Body of pancreas (tissue), 4 donors: ENCODE data around the gene ZBTB4. TPM values are rescaled to one million over a fixed set of nuclear protein-coding genes. Genes with fewer than 3 reads are reported as not detected.

Source experiments
- ATAC-seq: fragments of 150-250 bp; one replicate; pipeline ENCODE4 v1.9.1; 2016
- DNase-seq, 4 donors: peaks; one replicate each; pipeline ENCODE4 v3.0.0-alpha.2; 2019
- H3K27ac ChIP-seq, 4 donors: fragments of 200-600 bp; sonication (generic); 1 replicate in 3 of 4; 2 replicates in 1 of 4; pipeline versions ENCODE4 v1.5.1 to v1.6.1; 2016 to 2019; ENCODE audit warnings: mild to moderate bottlenecking in 1 of 4, mixed read lengths in 1 of 4, moderate library complexity in 1 of 4
- H3K27me3 ChIP-seq, 2 donors: fragments of 200-600 bp; sonication (generic); one replicate each; pipeline ENCODE4 v1.6.0; 2016; ENCODE audit warnings: mild to moderate bottlenecking in 1 of 2
- H3K36me3 ChIP-seq, 2 donors: fragments of 200-600 bp; sonication (generic); replicated peaks in 1 of 2; 2 replicates each; pipeline ENCODE4 v1.5.1; 2016; ENCODE audit warnings: low read depth in 2 of 2; ENCODE audit not compliant: insufficient read depth in 1 of 2
- H3K4me1 ChIP-seq: fragments of 200-600 bp; sonication (generic); one replicate; pipeline ENCODE4 v1.6.0; 2016
- H3K4me3 ChIP-seq, 2 donors: fragments of 200-600 bp; sonication (generic); 1 replicate in 1 of 2; 2 replicates in 1 of 2; pipeline ENCODE4 v1.5.1; 2016 to 2019
- H3K9me3 ChIP-seq, 3 donors: fragments of 200-600 bp; sonication (generic); 1 replicate in 2 of 3; 2 replicates in 1 of 3; pipeline ENCODE4 v1.5.1; 2016
- POLR2A ChIP-seq, 3 donors: fragments of 450-650 bp; IDR thresholded peaks; one replicate each; pipeline ENCODE4 v1.6.1; 2016; ENCODE audit warnings: antibody characterized with exemption in 3 of 3, mild to moderate bottlenecking in 2 of 3
- WGBS, 2 donors: methylation state at CpG; one replicate each; pipeline ENCODE4 v1.1.5; 2017; 5-methylcytosine and 5-hydroxymethylcytosine counted together
- intact Hi-C: fragments of 100-400 bp; cut with DNase I; formaldehyde crosslinking; loops from one replicate; pipeline ENCODE4 v1.15.1; 2023
- total RNA-seq, 2 donors: library from RNA; depleted of rRNA; stranded (reverse); fragments of >200 nt; gene quantifications; one replicate each; pipeline ENCODE4 v1.1.0, GENCODE V29; 2016
- TF ChIP-seq, protein P1 (sequence below), 7 experiments: fragments of 450-650 bp in 4 of 7; fragments of 200-600 bp in 3 of 7; sonication (generic) in 3 of 7; IDR thresholded peaks; one replicate each; pipeline ENCODE4 v1.5.1; 2016 to 2019; ENCODE audit warnings: antibody characterized with exemption in 7 of 7

The ZBTB4 gene
- total RNA-seq, 2 donors from 2014 or later = 30.9 to 38.2 TPM

DNA sequence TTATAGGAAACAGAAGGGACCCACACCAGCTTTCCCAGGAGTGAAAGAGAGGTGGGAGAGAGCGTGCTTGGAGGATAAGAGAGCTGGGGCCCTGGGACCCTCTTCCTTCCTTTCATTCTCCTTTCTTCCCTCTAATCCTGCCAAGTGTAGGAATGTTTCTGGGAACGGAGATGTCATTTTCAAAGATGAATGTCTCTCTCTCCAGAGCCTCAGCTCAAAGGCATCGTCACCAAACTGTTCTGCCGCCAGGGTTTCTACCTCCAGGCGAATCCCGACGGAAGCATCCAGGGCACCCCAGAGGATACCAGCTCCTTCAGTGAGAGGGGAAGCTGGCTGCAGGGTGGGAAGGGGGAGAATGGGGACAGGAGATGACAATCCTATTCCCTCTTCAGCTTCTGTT, 38.2 kb downstream of the ZBTB4 start:
- no peak for ATAC-seq
- TF ChIP-seq, protein P1, sequence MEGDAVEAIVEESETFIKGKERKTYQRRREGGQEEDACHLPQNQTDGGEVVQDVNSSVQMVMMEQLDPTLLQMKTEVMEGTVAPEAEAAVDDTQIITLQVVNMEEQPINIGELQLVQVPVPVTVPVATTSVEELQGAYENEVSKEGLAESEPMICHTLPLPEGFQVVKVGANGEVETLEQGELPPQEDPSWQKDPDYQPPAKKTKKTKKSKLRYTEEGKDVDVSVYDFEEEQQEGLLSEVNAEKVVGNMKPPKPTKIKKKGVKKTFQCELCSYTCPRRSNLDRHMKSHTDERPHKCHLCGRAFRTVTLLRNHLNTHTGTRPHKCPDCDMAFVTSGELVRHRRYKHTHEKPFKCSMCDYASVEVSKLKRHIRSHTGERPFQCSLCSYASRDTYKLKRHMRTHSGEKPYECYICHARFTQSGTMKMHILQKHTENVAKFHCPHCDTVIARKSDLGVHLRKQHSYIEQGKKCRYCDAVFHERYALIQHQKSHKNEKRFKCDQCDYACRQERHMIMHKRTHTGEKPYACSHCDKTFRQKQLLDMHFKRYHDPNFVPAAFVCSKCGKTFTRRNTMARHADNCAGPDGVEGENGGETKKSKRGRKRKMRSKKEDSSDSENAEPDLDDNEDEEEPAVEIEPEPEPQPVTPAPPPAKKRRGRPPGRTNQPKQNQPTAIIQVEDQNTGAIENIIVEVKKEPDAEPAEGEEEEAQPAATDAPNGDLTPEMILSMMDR (IDR thresholded peaks at IDR 0.05) = no peak
- TF ChIP-seq POLR2A (IDR thresholded peaks at IDR 0.05) = no peak
- Histone ChIP-seq H3K27me3 (no peaks in the 10 kb centered on the region), H3K27ac (no peak overlapping the region), H3K36me3 (no peaks in the 10 kb centered on the region), H3K9me3 (no peaks in the 10 kb centered on the region), H3K4me3 (no peak overlapping the region), H3K4me1 (peaks cover 51% of the 10 kb centered on the region)
- intact Hi-C loops = loop anchor here (5.0 kb wide), 1 partner anchor 46 kb away; no protein-coding TSS in a partner anchor
- WGBS, 2 donors = 81 to 84% methylated on average over 7 of the region's 7 CpGs
- DNase-seq = no peak

DNA sequence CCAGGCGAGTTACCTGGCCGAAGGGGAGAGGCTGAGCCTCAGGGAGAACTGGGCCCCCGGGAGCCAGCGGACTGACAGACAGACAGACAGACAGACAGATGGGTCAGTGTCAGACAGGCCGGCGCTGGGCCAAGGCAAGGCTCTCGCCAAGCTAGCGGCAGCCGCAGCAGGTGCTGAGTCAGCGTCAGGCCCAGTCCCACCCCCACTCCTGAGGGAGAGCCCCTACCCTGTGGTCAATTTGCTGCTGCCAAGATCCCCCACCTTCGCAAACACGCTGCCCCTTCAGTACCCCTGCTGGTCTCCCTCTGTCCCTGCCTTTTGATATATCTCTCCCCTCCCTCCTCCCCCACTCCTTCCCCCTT, 38.6 kb downstream of the ZBTB4 start:
- Histone ChIP-seq H3K36me3 (no peaks in the 10 kb centered on the region), H3K9me3 (no peaks in the 10 kb centered on the region), H3K4me3 (no peak overlapping the region), H3K27ac (no peak overlapping the region), H3K27me3 (no peaks in the 10 kb centered on the region), H3K4me1 (peaks cover 54% of the 10 kb centered on the region)
- 23 to 42% methylated on average over 4 to 12 of the region's 12 CpGs for WGBS, 2 donors
- intact Hi-C loops = loop anchor here (5.0 kb wide), 1 partner anchor 46 kb away; no protein-coding TSS in a partner anchor
- DNase-seq (peak in 1 of 4 donors; percentile 43), ATAC-seq (no peak)
- TF ChIP-seq, protein P1 (IDR thresholded peaks at IDR 0.05) = no peak
- TF ChIP-seq POLR2A (IDR thresholded peaks at IDR 0.05) = no peak

DNA sequence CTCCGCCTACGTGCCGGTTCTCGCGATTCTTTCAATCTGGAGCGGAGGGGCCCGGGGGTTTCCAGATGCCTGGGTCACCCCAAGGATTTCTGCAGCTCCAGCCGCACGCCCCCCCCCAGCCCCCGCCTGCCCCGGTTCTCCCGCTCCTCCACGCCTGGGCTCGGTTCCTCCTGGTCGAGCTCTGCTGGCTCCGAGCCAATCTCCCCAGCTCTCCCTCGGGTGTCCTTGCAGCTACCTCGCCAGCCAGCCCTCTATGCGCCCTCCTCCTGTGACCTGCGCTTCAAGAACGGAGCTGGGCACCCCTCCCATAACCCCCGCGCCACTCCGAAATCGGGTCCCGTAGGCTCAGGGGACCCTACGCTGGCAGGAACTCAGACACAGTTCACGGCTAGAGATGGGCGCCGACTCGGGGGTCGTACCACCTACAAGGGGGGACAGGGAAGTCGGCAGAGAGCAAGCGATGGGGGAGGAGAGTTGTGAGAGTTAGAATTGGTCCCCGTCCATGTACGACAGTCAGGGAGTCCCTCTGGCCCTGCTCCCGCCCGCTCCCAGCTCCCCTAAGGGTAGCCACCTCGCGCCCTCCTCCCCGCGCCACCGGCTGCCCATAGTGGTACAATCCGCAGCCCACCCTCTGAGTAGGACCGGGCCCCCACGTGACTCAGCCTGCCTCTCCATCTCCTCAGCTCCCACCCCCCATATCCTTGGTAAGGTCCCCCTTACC, 39.2 kb downstream of the ZBTB4 start:
- H3K9me3 ChIP-seq = no peaks in the 10 kb centered on the region
- TF ChIP-seq, protein P1 (IDR thresholded peaks at IDR 0.05) = no peak
- TF ChIP-seq POLR2A (IDR thresholded peaks at IDR 0.05) = peak in 1 of 3 donors; percentile 1
- 9 to 26% methylated on average over 13 to 45 of the region's 46 CpGs for WGBS, 2 donors
- H3K4me1 ChIP-seq = peaks cover 53% of the 10 kb centered on the region
- H3K4me3 ChIP-seq = no peak overlapping the region
- ATAC-seq = no peak
- peak; percentile 65 to 82 (median 76) for DNase-seq
- intact Hi-C loops = loop anchor here (5.0 kb wide), 1 partner anchor 47 kb away; no protein-coding TSS in a partner anchor
- H3K27ac ChIP-seq = no peak overlapping the region
- no peaks in the 10 kb centered on the region for H3K27me3 ChIP-seq
- H3K36me3 ChIP-seq = no peaks in the 10 kb centered on the region

DNA sequence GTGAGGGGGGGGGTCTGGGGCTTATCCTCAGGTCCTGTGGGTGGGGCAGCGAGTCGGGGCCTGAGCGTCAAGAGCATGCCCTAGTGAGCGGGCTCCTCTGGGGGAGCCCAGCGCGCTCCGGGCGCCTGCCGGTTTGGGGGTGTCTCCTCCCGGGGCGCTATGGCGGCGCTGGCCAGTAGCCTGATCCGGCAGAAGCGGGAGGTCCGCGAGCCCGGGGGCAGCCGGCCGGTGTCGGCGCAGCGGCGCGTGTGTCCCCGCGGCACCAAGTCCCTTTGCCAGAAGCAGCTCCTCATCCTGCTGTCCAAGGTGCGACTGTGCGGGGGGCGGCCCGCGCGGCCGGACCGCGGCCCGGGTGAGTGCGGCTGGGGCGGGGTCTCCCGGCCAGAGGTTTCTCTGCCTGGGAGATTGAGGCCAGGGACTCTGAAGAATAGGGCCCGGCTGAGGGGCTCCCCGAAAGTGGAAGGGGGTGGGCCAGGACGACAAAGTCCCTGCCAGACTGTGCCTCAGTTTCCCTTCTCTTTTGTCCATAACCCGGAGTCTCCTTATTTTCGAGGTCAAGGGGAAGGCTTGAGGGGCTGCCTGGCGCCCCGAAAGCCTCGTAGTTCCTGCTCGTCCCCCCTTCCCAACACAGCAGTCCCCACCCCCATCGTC, 39.8 kb downstream of the ZBTB4 start, which contains the start of gene FGF11:
Gene FGF11 (plus strand): TSS at position 51 of the 651 bp plus-strand sequence. CDS start 109 bp downstream, at position 160.
- WGBS, 2 donors = 4 to 5% methylated on average over 31 to 43 of the region's 50 CpGs
- no peak within 1 kb of the TSS for H3K27ac ChIP-seq
- no peaks in the 10 kb centered on the region for H3K9me3 ChIP-seq
- no peaks in the 10 kb centered on the region for H3K27me3 ChIP-seq
- DNase-seq (no peak), ATAC-seq (no peak)
- H3K4me1 ChIP-seq = peaks cover 49% of the 10 kb centered on the region
- TF ChIP-seq, protein P1 (IDR thresholded peaks at IDR 0.05) = no peak
- TF ChIP-seq POLR2A (IDR thresholded peaks at IDR 0.05) = peak in 1 of 3 donors; percentile 8
- no peak within 1 kb of the TSS for H3K4me3 ChIP-seq
- no peaks in the 10 kb centered on the region for H3K36me3 ChIP-seq
- intact Hi-C loops = loop anchor here (5.0 kb wide), 1 partner anchor 48 kb away; no protein-coding TSS in a partner anchor
